Measurements from ENCODE around the gene IFNGR2.
"Not testable (repeated sequence)": the region's sequence is repeated elsewhere in the genome, so short reads cannot be mapped to it uniquely, and the experiment has no call there.

IFNGR2 gene

GRCh38 chr21:33370305-33370704 is 32.9 kb upstream of the IFNGR2 start:
- Histone ChIP-seq H3K9me3 (ENCODE audit: control insufficient read depth, insufficient read depth, low read length) (peaks cover 20% of the 10 kb centered on the region), H3K9ac (ENCODE audit: low read depth, low read length) (no peak overlapping the region), H3K4me1 (ENCODE audit: insufficient read depth, low read length) (no peaks in the 10 kb centered on the region)

GRCh38 chr21:33371366-33371765 is 31.8 kb upstream of the IFNGR2 start:
- no peak overlapping the region for H3K9ac ChIP-seq (ENCODE audit: low read depth, low read length)
- H3K9me3 ChIP-seq (ENCODE audit: control insufficient read depth, insufficient read depth, low read length), result peaks cover 20% of the 10 kb centered on the region
- no peaks in the 10 kb centered on the region for H3K4me1 ChIP-seq (ENCODE audit: insufficient read depth, low read length)
- no peaks in the 10 kb centered on the region for H3K36me3 ChIP-seq (ENCODE audit: insufficient read depth, low read length)

More at GRCh38 chr21:33370305-33370704, 32.9 kb upstream of the IFNGR2 start:
- no peaks in the 10 kb centered on the region for H3K36me3 ChIP-seq (ENCODE audit: insufficient read depth, low read length)

DNA sequence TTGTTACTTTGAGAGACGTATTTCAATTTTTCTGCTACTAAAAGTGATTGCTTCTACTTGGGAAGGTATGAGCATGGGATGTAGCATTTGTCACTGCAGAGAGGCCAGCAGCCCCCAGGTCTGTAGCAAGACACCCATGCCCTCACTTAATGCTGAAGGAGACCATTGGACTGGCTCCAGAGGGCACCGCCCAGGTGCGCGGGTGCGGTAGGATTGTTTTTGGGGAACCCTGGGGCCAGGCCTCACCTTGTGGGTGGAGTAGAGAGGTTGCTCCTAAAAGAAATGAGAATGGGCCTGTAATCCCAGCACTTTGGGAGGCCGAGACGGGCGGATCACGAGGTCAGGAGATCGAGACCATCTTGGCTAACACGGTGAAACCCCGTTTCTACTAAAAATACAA is 30.6 kb upstream of the IFNGR2 start:
- no peaks in the 10 kb centered on the region for H3K36me3 ChIP-seq (ENCODE audit: insufficient read depth, low read length)
- no peaks in the 10 kb centered on the region for H3K4me1 ChIP-seq (ENCODE audit: insufficient read depth, low read length)
- H3K9me3 ChIP-seq (ENCODE audit: control insufficient read depth, insufficient read depth, low read length), result peaks cover 11% of the 10 kb centered on the region
- no peak overlapping the region for H3K9ac ChIP-seq (ENCODE audit: low read depth, low read length)

- no peaks in the 10 kb centered on the region for H3K4me1 ChIP-seq (ENCODE audit: insufficient read depth, low read length)
- no peak overlapping the region for H3K9ac ChIP-seq (ENCODE audit: low read depth, low read length)
- H3K9me3 ChIP-seq (ENCODE audit: control insufficient read depth, insufficient read depth, low read length), result peaks cover 5% of the 10 kb centered on the region
- no peaks in the 10 kb centered on the region for H3K36me3 ChIP-seq (ENCODE audit: insufficient read depth, low read length)
Measured at GRCh38 chr21:33373451-33373850, 29.8 kb upstream of the IFNGR2 start.

DNA sequence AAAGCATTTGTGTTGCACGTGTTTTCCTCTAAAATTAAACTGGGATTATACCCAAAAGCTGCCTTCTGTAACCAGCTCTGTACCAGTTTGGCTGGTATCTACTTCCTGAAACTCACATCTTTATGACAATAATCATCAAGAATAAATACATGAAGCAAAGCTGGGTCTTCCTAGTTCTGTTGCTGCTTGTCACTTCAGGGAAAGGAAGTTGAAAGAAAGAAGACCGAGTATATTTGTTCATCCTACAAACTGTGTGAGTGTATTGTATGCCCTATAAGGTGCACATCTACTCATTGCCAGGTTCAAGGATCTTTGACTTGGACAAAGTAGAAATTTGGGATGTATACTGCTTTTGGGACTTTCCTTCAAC is 29.1 kb upstream of the IFNGR2 start:
- no peak overlapping the region for H3K9ac ChIP-seq (ENCODE audit: low read depth, low read length)
- no peaks in the 10 kb centered on the region; the same call in 1 of the 2 replicates for H3K9me3 ChIP-seq (ENCODE audit: control insufficient read depth, insufficient read depth, low read length)
- no peaks in the 10 kb centered on the region for H3K4me1 ChIP-seq (ENCODE audit: insufficient read depth, low read length)
- H3K36me3 ChIP-seq (ENCODE audit: insufficient read depth, low read length), result no peaks in the 10 kb centered on the region

DNA sequence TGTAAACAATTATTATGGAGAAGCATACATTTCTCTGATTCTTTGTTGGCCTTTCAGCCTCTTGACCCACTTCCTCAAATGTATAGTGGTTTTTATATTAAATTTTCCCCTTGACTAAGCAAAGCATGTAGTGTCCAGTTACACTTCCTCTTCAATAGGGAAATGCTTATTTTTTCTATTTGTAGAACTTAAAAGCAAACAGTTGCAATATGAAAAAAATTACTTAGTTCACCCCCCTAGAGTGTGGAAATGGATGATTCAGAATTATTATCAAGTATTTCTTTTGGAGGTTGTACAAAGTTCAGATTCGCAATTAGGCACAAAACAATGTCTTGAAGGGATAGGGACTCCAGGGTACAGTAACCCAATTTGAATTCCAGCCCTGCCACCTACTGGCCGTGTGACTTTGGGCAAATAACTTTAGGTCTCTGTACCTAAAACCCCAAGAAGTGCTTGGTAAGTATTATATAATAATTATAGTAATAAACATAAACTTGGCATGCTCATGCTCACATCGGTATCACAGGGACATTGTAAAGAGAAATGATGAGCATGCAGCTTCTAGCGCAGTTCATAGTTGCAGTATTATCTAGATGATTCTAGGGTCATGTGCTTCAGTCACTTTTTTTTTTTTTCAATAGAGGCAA is 28.6 kb upstream of the IFNGR2 start:
- no peaks in the 10 kb centered on the region for H3K4me1 ChIP-seq (ENCODE audit: insufficient read depth, low read length)

DNA sequence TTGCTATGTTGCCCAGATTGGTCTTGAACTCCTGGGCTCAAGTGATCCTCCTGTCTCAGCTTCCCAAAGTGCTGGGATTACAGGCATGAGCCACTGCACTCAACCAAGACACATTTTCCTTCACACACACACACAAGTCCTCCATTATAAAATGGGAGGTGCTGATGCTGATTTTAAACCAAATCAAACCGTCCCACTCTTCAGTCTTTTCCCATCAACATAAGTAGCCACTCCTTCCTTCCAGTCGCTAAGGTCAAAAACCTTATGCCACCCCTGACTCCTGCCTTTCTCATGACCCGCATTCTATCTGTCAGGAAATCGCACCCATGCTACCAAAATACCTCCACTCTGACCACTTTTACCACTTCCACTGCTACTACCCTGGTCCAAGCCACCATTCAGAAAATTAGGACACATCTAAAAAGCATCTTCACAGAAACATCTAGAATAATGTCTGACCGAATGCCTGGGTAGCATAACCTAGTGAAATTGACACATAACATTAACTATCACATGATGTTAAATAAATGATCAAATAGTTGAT is 28.0 kb upstream of the IFNGR2 start:
- no peaks in the 10 kb centered on the region; the same call in 1 of the 2 replicates for H3K9me3 ChIP-seq (ENCODE audit: control insufficient read depth, insufficient read depth, low read length)
- no peak overlapping the region for H3K9ac ChIP-seq (ENCODE audit: low read depth, low read length)
- no peaks in the 10 kb centered on the region for H3K36me3 ChIP-seq (ENCODE audit: insufficient read depth, low read length)
- peaks cover 2% of the 10 kb centered on the region; the same call in 1 of the 2 replicates for H3K4me1 ChIP-seq (ENCODE audit: insufficient read depth, low read length)

More for the DNA sequence above, 28.6 kb upstream of the IFNGR2 start:
- no peaks in the 10 kb centered on the region for H3K36me3 ChIP-seq (ENCODE audit: insufficient read depth, low read length)
- no peaks in the 10 kb centered on the region; the same call in 1 of the 2 replicates for H3K9me3 ChIP-seq (ENCODE audit: control insufficient read depth, insufficient read depth, low read length)
- H3K9ac ChIP-seq (ENCODE audit: low read depth, low read length), result no peak overlapping the region

GRCh38 chr21:33377221-33377920 is 25.8 kb upstream of the IFNGR2 start:
- H3K36me3 ChIP-seq (ENCODE audit: insufficient read depth, low read length), result no peaks in the 10 kb centered on the region
- H3K4me1 ChIP-seq (ENCODE audit: insufficient read depth, low read length), result peaks cover 9% of the 10 kb centered on the region; the same call in 1 of the 2 replicates
- no peaks in the 10 kb centered on the region for H3K9me3 ChIP-seq (ENCODE audit: control insufficient read depth, insufficient read depth, low read length)
- no peak overlapping the region for H3K9ac ChIP-seq (ENCODE audit: low read depth, low read length)

- H3K9me3 ChIP-seq (ENCODE audit: control insufficient read depth, insufficient read depth, low read length), result no peaks in the 10 kb centered on the region
- no peak overlapping the region for H3K9ac ChIP-seq (ENCODE audit: low read depth, low read length)
- no peaks in the 10 kb centered on the region for H3K36me3 ChIP-seq (ENCODE audit: insufficient read depth, low read length)
- peaks cover 14% of the 10 kb centered on the region; the same call in 1 of the 2 replicates for H3K4me1 ChIP-seq (ENCODE audit: insufficient read depth, low read length)
Measured at GRCh38 chr21:33378081-33378480, 25.1 kb upstream of the IFNGR2 start.

DNA sequence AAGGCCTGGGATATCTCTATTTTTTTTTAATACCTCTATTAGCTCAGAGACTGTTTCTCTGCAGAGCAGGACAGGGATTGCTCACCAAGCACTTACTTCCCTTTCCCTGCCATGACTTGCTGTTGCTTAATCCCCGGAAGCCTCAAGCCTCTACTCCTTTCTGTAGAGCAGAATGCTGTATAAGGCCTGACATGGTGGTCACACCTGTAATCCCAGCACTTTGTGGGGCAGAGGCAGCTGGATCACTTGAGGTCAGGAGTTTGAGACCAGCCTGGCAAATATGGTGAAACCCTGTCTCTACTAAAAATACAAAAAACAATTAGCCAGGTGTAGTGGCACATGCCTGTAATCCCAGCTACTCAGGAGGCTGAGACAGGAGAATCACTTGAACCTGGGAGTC is 23.3 kb upstream of the IFNGR2 start:
- peaks cover 20% of the 10 kb centered on the region; the same call in 1 of the 2 replicates for H3K4me1 ChIP-seq (ENCODE audit: insufficient read depth, low read length)
- not testable (repeated sequence) for H3K9ac ChIP-seq (ENCODE audit: low read depth, low read length); H3K36me3 ChIP-seq (ENCODE audit: insufficient read depth, low read length); H3K9me3 ChIP-seq (ENCODE audit: control insufficient read depth, insufficient read depth, low read length)

- Histone ChIP-seq H3K9ac (ENCODE audit: low read depth, low read length) (no peak overlapping the region), H3K36me3 (ENCODE audit: insufficient read depth, low read length) (no peaks in the 10 kb centered on the region), H3K4me1 (ENCODE audit: insufficient read depth, low read length) (peaks cover 20% of the 10 kb centered on the region; the same call in 1 of the 2 replicates), H3K9me3 (ENCODE audit: control insufficient read depth, insufficient read depth, low read length) (no peaks in the 10 kb centered on the region)
Measured at GRCh38 chr21:33380483-33380998, 22.7 kb upstream of the IFNGR2 start.

GRCh38 chr21:33381381-33381780 is 21.8 kb upstream of the IFNGR2 start:
- H3K9me3 ChIP-seq (ENCODE audit: control insufficient read depth, insufficient read depth, low read length); H3K9ac ChIP-seq (ENCODE audit: low read depth, low read length); H3K36me3 ChIP-seq (ENCODE audit: insufficient read depth, low read length): not testable (repeated sequence)
- H3K4me1 ChIP-seq (ENCODE audit: insufficient read depth, low read length), result peaks cover 20% of the 10 kb centered on the region; the same call in 1 of the 2 replicates

DNA sequence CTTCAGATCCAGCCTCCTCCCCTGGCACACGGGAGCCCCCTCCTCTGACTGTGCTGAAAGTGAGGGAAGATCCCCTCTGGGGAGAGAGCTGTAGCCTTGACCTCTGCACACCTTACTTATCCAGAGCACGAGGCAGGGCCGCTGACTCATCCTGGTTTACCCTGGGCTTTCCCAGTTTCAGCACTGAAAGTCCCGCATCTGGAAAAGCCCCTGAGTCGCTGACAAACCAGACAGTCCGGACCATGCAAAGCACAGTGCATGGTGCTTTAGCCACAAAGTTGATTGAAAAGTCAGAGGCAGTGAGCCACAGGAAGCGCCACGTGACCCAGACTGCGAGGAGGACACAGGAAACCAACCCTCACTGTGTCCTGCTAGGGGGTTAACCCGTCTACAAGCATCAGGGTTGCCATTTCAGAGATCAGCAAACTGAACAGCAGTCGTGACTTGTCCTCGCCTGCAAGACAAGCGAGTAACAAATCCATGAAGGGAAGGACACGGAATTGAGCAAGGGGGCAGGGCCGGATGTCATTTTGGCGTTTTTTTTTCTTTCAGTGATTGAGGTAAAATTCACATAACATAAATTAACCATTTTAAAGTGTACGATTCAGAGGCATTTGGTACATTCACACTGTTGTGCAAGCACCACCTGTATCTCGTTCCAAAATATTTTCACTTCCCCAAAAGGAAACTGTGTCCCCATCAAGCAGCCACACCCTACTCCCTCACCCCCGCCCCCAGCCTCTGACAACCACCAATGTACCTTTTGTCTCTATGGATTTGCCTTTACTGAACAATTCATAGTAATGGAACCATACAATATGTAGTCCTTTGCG is 19.9 kb upstream of the IFNGR2 start:
- peaks cover 20% of the 10 kb centered on the region; the same call in 1 of the 2 replicates for H3K4me1 ChIP-seq (ENCODE audit: insufficient read depth, low read length)
- no peak overlapping the region for H3K9ac ChIP-seq (ENCODE audit: low read depth, low read length)
- H3K9me3 ChIP-seq (ENCODE audit: control insufficient read depth, insufficient read depth, low read length), result no peaks in the 10 kb centered on the region
- no peaks in the 10 kb centered on the region for H3K36me3 ChIP-seq (ENCODE audit: insufficient read depth, low read length)

- Histone ChIP-seq H3K36me3 (ENCODE audit: insufficient read depth, low read length) (no peaks in the 10 kb centered on the region), H3K4me1 (ENCODE audit: insufficient read depth, low read length) (peaks cover 20% of the 10 kb centered on the region; the same call in 1 of the 2 replicates), H3K9me3 (ENCODE audit: control insufficient read depth, insufficient read depth, low read length) (no peaks in the 10 kb centered on the region), H3K9ac (ENCODE audit: low read depth, low read length) (no peak overlapping the region)
Measured at GRCh38 chr21:33384841-33385331, 18.3 kb upstream of the IFNGR2 start.
